Epidermal melanocyte (primary cell): ENCODE results near the gene FHDC1.

Experiments used
- DNase-seq: peaks from one replicate; pipeline ENCODE4 v3.0.0; 2011; ENCODE audit warnings: low spot score; ENCODE audit not compliant: insufficient read length

The FHDC1 gene

DNA sequence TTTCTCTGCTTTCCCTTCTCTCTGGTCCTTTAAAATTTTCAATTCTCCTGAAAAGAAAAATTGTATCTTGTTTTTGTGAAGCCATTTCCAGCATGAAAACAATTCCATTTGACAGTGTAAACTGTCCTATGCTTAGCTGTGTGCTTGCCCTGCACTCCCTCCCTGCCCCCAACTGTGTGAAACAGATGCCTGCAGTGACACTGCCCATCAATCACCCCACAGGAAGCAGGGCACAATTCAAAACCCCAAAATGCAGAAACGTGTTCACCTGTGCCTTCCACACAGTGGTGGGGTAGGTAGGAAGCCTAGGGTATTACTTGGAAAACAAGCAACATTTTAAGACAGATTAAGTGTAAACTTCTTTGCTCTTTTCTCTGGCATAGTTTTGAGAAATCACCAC lies 6.2 kb upstream of the FHDC1 start:
- DNase-seq: no peak

GRCh38 chr4:152935143-152935542 lies 980 bp upstream of the FHDC1 start:
- no peak for DNase-seq

- DNase-seq: no peak
Measured at GRCh38 chr4:152936446-152937335, 568 bp downstream of the FHDC1 start.

GRCh38 chr4:152937336-152938236 lies 1.5 kb downstream of the FHDC1 start:
- DNase-seq: no peak

- no peak for DNase-seq
Measured at GRCh38 chr4:152938237-152938947, 2.3 kb downstream of the FHDC1 start.

- DNase-seq: no peak
Measured at GRCh38 chr4:152939621-152940020, 3.5 kb downstream of the FHDC1 start.

GRCh38 chr4:152940461-152940860 lies 4.3 kb downstream of the FHDC1 start:
- DNase-seq: no peak

GRCh38 chr4:152941411-152941810 lies 5.3 kb downstream of the FHDC1 start:
- DNase-seq: no peak

DNA sequence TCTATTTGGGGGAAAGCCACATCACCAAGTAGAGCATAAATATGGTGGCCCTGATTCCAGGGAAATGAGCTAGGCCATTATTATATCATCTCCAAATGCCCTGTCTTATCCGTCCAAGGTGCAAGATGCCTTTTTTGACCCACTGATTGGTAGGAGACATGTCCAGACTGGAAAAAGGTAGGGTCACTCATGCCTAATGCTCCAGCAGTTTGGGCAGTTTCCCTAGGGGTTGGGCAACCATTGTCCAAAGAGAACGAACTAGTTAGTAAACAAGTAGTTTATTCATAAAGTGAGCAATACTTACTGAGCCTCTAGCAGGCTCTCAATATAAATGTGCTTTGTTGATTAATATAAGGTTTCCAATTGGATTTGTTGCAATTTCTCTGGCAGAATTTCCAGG lies 6.2 kb downstream of the FHDC1 start:
- DNase-seq: no peak

DNA sequence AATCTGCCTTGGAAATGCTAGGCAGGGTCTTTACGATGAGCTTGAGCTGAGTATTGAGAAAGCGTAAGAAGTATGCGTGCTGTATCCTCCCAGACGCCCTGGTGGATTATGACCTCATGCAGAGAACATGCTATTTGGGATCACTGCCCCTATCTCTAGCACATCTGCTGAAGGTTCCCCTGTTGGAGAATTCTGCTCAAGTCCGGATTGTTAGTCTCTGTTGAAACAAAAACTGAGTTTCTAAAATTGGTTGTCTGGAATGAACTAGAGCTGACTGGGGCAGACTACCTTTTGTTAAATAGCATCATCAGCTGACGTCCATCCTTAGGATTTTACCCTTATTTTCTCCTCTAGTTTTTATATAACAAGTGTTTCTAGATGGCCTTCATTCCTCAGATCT lies 7.5 kb downstream of the FHDC1 start:
- DNase-seq: no peak

DNA sequence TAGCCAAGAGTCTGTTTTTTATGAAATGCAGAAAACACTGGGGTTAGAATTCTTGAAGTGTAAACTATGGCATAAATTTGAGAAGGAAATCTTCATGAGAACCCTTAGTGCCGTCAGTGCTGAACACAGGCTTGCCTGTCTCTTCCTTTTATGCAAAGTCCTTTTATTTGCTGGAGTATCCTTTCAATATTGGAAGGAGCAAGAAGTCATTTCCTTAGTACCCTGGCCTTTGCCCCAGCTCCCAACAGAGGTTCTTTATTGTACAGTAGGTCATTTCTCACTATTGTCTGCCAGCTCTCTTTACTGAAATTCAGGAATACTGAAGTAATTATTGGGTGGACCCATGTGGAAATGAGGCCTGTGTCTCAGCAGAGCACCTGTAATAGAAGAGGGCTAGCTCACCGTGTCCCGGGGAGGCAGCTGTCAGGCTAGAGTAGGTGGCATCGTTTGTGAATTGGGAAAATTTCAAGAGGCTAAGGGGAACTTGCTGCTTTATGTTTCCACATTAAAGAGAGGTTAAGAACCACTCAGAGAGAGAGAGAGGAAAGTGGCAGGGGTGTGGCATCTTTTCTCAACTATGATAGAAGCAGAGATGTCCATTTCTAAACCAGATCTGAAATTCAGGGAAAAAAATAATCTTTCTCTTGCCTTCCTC lies 8.7 kb downstream of the FHDC1 start:
- DNase-seq: no peak

GRCh38 chr4:152945639-152946038 lies 9.5 kb downstream of the FHDC1 start:
- DNase-seq: no peak

DNA sequence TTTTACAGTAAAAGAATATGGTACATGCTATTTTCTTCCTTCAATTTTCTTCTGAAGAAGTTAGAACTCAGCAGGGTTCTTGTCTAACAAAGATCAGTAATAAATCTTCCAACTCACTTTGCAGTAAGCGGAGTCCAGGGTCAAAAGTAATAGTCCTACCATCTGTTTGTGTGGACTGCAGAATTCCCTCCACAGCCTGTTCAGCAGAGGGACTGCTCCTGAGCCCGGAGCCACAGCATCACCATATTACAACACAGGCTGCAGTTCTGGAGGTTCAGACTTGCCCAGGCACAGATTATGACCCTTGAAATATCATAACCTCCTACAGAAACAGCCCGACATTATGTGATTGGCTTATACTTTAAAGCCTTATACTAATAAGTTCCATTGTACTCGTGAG lies 10.3 kb downstream of the FHDC1 start:
- DNase-seq: no peak

DNA sequence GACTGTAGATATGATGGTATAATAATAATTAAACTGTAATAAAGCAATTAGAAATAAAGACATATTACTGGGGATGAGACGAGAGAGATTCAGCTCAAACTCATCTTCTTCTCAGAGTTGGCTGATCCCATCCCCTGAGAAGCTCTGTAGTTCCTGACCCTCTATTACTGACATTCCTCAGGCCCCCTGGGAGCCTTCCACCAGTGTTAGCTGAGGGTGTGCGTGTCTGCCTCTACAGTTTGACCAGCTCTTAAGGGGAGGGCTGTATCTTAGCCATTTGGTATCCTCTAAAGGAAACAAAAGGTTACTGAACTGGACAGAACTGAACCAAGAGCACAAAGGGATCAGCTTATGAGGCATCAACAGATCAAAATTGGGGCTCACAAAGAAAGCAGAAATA lies 11.2 kb downstream of the FHDC1 start:
- no peak for DNase-seq

DNA sequence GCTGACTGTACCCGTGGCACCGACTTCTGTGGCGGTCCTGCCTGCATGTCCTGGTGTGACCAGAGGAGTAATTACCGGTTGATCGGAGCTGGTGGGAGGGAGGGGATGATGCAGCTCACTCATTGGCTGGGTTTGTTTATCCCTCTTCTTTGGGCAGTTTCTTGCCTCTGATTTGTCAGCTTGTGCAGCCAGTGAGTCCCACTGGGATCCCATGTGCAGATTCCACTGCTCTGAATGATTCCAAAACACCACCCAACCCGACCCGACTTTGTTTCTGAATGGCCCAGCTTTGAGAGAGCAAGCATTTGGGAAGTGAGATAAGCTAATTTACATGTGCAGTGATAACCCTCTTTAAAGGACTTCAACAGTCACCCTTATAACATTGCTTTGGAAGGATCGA lies 13.8 kb downstream of the FHDC1 start:
- DNase-seq: no peak

DNA sequence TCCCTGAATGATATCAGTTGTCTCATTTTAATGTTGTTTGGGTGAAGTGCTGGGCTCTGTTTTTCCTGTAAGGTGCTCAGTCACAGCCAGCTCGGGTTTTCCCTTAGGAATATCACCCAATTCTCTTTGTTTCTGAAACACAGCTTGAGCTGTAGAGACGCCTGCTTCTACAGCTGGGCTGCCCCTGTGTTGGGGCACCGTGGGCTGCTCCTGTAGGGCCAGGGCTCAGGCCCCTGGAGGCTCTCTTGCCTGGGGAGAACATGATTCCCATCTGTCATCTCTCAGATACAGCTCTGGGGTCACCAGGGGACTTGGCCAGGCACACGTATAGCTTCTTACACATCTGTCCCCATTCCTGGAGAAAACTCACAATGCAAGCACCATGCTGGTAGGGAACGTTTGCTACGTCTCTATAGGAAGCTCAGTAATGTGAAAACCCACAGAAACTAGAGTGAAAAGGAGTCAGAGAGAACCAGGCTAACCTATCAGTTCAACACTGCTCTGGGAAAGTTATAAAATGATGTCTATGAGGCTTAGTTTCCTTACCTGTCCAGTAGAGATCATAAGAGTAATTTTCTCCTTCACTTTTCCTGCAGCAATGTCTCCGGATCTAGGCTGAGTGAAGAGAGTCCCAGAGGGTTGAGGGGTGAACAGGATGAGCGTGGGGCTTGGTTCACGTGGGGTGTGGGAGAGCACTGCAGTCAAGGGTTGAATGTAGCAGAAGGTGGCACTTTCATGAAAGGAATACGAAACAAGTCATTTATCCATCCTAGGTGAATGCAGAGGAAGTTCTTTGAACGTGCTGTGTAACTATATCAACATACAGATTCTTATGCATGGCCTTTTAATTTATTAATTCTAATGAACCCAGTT lies 14.5 kb downstream of the FHDC1 start:
- DNase-seq: no peak

DNA sequence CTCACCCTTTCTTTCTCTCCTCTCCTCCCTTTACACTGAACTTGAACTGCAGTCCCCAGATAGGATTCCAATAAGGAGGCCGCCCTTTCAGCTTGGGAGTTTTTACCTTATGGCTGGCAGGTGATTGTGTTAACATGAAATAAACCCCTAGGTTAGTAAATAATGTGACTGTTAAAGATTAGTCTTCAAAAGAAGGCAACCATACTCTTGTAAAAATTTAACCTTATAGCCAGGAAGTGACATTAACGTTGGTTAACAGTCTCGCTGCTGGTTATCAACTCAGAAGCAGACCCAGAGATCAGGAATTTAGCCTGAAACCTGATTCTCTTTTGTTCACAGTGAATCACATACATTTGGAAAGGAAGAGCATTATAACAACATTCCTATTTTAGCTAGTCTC lies 15.2 kb downstream of the FHDC1 start:
- DNase-seq: no peak

DNA sequence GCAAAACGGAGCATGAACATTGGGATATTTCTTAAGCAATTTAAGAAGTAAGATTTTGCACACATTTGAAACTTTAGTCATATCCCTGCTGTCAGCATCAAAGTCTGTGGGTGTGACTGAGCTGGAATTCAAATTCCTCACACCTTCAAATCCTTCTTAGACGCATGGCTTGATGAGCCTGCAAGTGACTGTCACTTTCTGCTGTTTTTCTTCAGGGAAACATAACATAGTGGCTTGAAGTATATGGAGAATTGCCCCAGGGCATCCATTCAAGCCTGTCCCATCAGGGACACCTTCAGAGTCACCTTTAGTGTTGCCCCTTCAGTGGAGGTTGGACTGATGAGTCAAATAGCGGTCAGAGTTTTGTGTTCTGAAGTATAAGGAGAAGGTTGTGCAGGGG lies 17.4 kb downstream of the FHDC1 start:
- no peak for DNase-seq

DNA sequence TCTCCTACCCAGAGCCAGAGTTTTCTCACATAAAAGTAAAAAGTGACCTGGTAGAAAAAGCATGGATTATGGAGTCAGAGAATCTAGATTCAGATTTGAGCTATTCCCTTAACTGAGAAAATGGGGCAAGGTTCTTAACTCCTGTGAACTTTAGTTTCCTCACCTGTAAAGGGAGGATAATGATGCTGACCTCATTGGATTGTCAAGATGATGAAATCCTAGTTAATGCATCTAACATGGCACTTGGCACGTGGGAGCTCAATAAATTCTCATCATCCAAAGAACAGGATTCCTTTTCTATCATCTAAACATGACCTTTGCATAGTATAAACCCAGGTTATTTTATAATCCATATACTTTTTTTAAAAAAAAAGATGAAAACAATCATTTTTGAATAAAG lies 18.6 kb downstream of the FHDC1 start:
- no peak for DNase-seq

GRCh38 chr4:152956147-152956546 lies 20.0 kb downstream of the FHDC1 start:
- DNase-seq: no peak
